Trophoblast cell (in vitro differentiated cells and primary cell): ENCODE results near the gene MLH1.

Experiments
- DNase-seq, 2 donors: peaks; one replicate each; pipeline ENCODE4 v3.0.0-alpha.2; 2016
- H2AFZ ChIP-seq: 2 replicates; pipeline ENCODE4 v1.6.1; 2013; ENCODE audit warnings: low read length, moderate library complexity, mild to moderate bottlenecking; ENCODE audit not compliant: insufficient read depth, poor library complexity
- H2AK5ac ChIP-seq: 2 replicates; pipeline ENCODE4 v1.6.1; 2013; ENCODE audit warnings: mild to moderate bottlenecking, low read length
- H2BK120ac ChIP-seq: 2 replicates; pipeline ENCODE4 v1.6.1; 2013; ENCODE audit warnings: low read length, mild to moderate bottlenecking, moderate library complexity; ENCODE audit not compliant: insufficient read depth, poor library complexity
- H2BK12ac ChIP-seq: 2 replicates; pipeline ENCODE4 v1.6.1; 2013; ENCODE audit warnings: mild to moderate bottlenecking, low read length, moderate library complexity
- H2BK5ac ChIP-seq: 2 replicates; pipeline ENCODE4 v1.6.1; 2013; ENCODE audit warnings: low read length, low read depth, moderate library complexity, mild to moderate bottlenecking; ENCODE audit not compliant: poor library complexity
- H3K14ac ChIP-seq: 2 replicates; pipeline ENCODE4 v1.6.1; 2013; ENCODE audit warnings: mild to moderate bottlenecking, low read length
- H3K18ac ChIP-seq: 2 replicates; pipeline ENCODE4 v1.6.1; 2013; ENCODE audit warnings: mild to moderate bottlenecking, low read length
- H3K23ac ChIP-seq: 2 replicates; pipeline ENCODE4 v1.6.1; 2013; ENCODE audit warnings: low read length
- H3K27ac ChIP-seq: 2 replicates; pipeline ENCODE4 v1.5.1; 2013; ENCODE audit warnings: low read depth, mild to moderate bottlenecking, inconsistent platforms, low read length, moderate library complexity
- H3K27me3 ChIP-seq: 2 replicates; pipeline ENCODE4 v1.6.1; 2013; ENCODE audit warnings: inconsistent platforms, mild to moderate bottlenecking, low read length, moderate library complexity; ENCODE audit not compliant: insufficient read depth
- H3K36me3 ChIP-seq, 2 experiments: 1 replicate in 1 of 2; 2 replicates in 1 of 2; pipeline ENCODE4 v1.6.1; 2013; ENCODE audit warnings: low read length in 2 of 2, mild to moderate bottlenecking in 2 of 2, moderate library complexity in 1 of 2; ENCODE audit not compliant: insufficient read depth in 2 of 2, control insufficient read depth in 1 of 2
- H3K4ac ChIP-seq: 2 replicates; pipeline ENCODE4 v1.6.1; 2013; ENCODE audit warnings: low read depth, mild to moderate bottlenecking, low read length, moderate library complexity
- H3K4me1 ChIP-seq, 2 experiments: 1 replicate in 1 of 2; 2 replicates in 1 of 2; pipeline ENCODE4 v1.6.1; 2013; ENCODE audit warnings: low read length in 2 of 2, mild to moderate bottlenecking in 2 of 2, moderate library complexity in 1 of 2; ENCODE audit not compliant: insufficient read depth in 2 of 2, control insufficient read depth in 1 of 2
- H3K4me2 ChIP-seq: 2 replicates; pipeline ENCODE4 v1.6.1; 2013; ENCODE audit warnings: inconsistent platforms, mild to moderate bottlenecking, low read length, moderate library complexity
- H3K4me3 ChIP-seq: 2 replicates; pipeline ENCODE4 v1.5.1; 2013; ENCODE audit warnings: mild to moderate bottlenecking, low read depth, low read length, inconsistent platforms
- H3K79me1 ChIP-seq: one replicate; pipeline ENCODE4 v1.6.1; 2013; ENCODE audit warnings: low read length
- H3K79me2 ChIP-seq: 2 replicates; pipeline ENCODE4 v1.6.1; 2013; ENCODE audit warnings: low read length, mild to moderate bottlenecking; ENCODE audit not compliant: control insufficient read depth, insufficient read depth, poor library complexity
- H3K9ac ChIP-seq: 2 replicates; pipeline ENCODE4 v1.6.1; 2013; ENCODE audit warnings: mild to moderate bottlenecking, low read length
- H3K9me3 ChIP-seq: 2 replicates; pipeline ENCODE4 v1.6.1; 2013; ENCODE audit warnings: low read depth, mild to moderate bottlenecking, control low read depth, inconsistent platforms, low read length; ENCODE audit not compliant: insufficient read depth
- H4K12ac ChIP-seq: 2 replicates; pipeline ENCODE4 v1.6.1; 2013; ENCODE audit warnings: low read depth, mild to moderate bottlenecking, low read length, moderate library complexity
- H4K8ac ChIP-seq: 2 replicates; pipeline ENCODE4 v1.6.1; 2013; ENCODE audit warnings: low read depth, mild to moderate bottlenecking, low read length, moderate library complexity
- H4K91ac ChIP-seq: one replicate; pipeline ENCODE4 v1.6.1; 2013; ENCODE audit warnings: low read depth, mild to moderate bottlenecking, low read length, moderate library complexity
- WGBS: extraction: QIAGEN DNeasy Blood & Tissue Kit; methylation state at CpG from one replicate; pipeline ENCODE4 v1.1.7; 2013; ENCODE audit warnings: missing lambda C conversion rate; ENCODE audit not compliant: insufficient read length, insufficient coverage; ENCODE audit errors: extremely low coverage; 5-methylcytosine and 5-hydroxymethylcytosine counted together

MLH1 gene

DNA sequence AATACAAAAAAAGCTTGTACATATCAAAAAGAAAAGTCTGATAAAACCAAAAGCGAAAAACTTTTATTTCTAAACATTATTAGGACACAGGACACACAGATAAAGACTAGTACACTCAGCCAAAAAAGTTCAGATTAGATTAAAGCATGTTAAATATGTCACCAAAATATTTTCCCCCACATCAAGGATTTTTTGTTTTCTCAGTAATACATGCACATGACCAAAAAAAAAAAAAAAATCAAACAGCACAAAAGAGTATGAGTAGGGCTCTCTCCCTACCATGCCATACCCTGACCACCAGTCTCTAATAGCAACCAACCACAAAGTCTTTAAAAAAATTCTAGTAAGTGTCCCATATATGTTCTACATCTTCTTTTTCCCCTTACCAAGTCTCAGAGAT is 103.7 kb downstream of the MLH1 start:
- no peak overlapping the region for H2BK120ac ChIP-seq
- H2BK5ac ChIP-seq: no peak overlapping the region
- no CpG with 5 or more reads among the region's 1 CpG for WGBS
- no peak for DNase-seq
- H4K12ac ChIP-seq: no peak overlapping the region
- H2BK12ac ChIP-seq: no peak overlapping the region
- no peak overlapping the region for H4K91ac ChIP-seq
- no peak overlapping the region for H3K4ac ChIP-seq
- no peak overlapping the region for H2AK5ac ChIP-seq
- no peak overlapping the region for H3K18ac ChIP-seq
- H3K27me3 ChIP-seq: no peaks in the 10 kb centered on the region
- no peaks in the 10 kb centered on the region for H3K4me1 ChIP-seq
- H3K9me3 ChIP-seq: no peaks in the 10 kb centered on the region
- H3K27ac ChIP-seq: no peak overlapping the region
- H3K4me2 ChIP-seq: no peak overlapping the region
- H3K79me1 ChIP-seq: no peaks in the 10 kb centered on the region
- H3K36me3 ChIP-seq: peaks cover 0 to 3% of the 10 kb centered on the region in 2 experiments
- no peak overlapping the region for H4K8ac ChIP-seq
- no peak overlapping the region for H3K4me3 ChIP-seq
- no peak overlapping the region for H3K23ac ChIP-seq
- no peak overlapping the region for H3K14ac ChIP-seq
- no peak overlapping the region for H2AFZ ChIP-seq
- no peak overlapping the region for H3K9ac ChIP-seq
- no peaks in the 10 kb centered on the region for H3K79me2 ChIP-seq

- no peak overlapping the region for H3K18ac ChIP-seq
- H3K79me2 ChIP-seq: no peaks in the 10 kb centered on the region
- H3K27ac ChIP-seq: no peak overlapping the region
- H2AK5ac ChIP-seq: no peak overlapping the region
- H3K4me3 ChIP-seq: no peak overlapping the region
- H4K12ac ChIP-seq: no peak overlapping the region
- no peaks in the 10 kb centered on the region for H3K4me1 ChIP-seq
- no peaks in the 10 kb centered on the region for H3K27me3 ChIP-seq
- no peak overlapping the region for H2BK12ac ChIP-seq
- no peak overlapping the region for H4K91ac ChIP-seq
- no peak overlapping the region for H3K9ac ChIP-seq
- no peak overlapping the region for H3K14ac ChIP-seq
- H4K8ac ChIP-seq: no peak overlapping the region
- no peak overlapping the region for H3K23ac ChIP-seq
- no peak for DNase-seq
- no peak overlapping the region for H2BK120ac ChIP-seq
- no peak overlapping the region for H2AFZ ChIP-seq
- no peak overlapping the region for H3K4ac ChIP-seq
- no peak overlapping the region for H3K4me2 ChIP-seq
- no peaks in the 10 kb centered on the region for H3K9me3 ChIP-seq
- H3K79me1 ChIP-seq: no peaks in the 10 kb centered on the region
- H2BK5ac ChIP-seq: no peak overlapping the region
- H3K36me3 ChIP-seq: peaks cover 0 to 3% of the 10 kb centered on the region in 2 experiments
Measured at GRCh38 chr3:37097776-37098175, 104.5 kb downstream of the MLH1 start.

DNA sequence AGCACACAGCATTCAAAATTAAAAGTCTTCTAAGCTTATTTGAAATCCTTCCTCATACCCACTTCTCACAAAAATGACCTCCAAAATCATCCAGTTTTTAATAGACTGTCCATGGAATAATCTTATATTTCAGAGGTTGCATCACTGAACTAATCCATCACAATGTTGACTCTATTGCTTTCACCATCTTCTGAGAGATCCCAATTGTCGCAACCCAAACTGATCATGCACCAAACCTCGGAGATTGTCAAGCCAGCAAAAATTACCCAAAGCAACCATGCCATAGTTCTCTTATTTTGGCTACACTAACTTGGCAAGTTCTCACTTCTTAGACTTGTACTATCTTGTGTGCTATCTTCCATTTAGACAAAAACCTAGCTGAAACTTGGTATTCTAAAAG is 105.6 kb downstream of the MLH1 start:
- Histone ChIP-seq H3K14ac (no peak overlapping the region), H3K4me1 (no peaks in the 10 kb centered on the region), H2AK5ac (no peak overlapping the region), H3K9me3 (no peaks in the 10 kb centered on the region), H2BK12ac (no peak overlapping the region), H3K27me3 (no peaks in the 10 kb centered on the region), H3K18ac (no peak overlapping the region), H3K4me3 (no peak overlapping the region), H2BK5ac (no peak overlapping the region), H3K36me3 (peaks cover 0 to 3% of the 10 kb centered on the region in 2 experiments), H3K79me2 (no peaks in the 10 kb centered on the region), H3K23ac (no peak overlapping the region), H3K79me1 (no peaks in the 10 kb centered on the region), H4K8ac (no peak overlapping the region), H3K4ac (no peak overlapping the region), H2BK120ac (no peak overlapping the region), H3K4me2 (no peak overlapping the region), H4K12ac (no peak overlapping the region), H3K9ac (no peak overlapping the region), H2AFZ (no peak overlapping the region), H4K91ac (no peak overlapping the region), H3K27ac (no peak overlapping the region)
- no CpG with 5 or more reads among the region's 2 CpGs for WGBS
- DNase-seq: no peak

- Histone ChIP-seq H3K23ac (no peak overlapping the region), H3K4me2 (no peak overlapping the region)
Measured at GRCh38 chr3:37099469-37099868, 106.2 kb downstream of the MLH1 start.

More at GRCh38 chr3:37099469-37099868, 106.2 kb downstream of the MLH1 start:
- Histone ChIP-seq H3K4ac (no peak overlapping the region), H2BK12ac (no peak overlapping the region), H2AK5ac (no peak overlapping the region), H3K79me1 (no peaks in the 10 kb centered on the region), H2BK5ac (no peak overlapping the region), H3K79me2 (no peaks in the 10 kb centered on the region), H3K27me3 (no peaks in the 10 kb centered on the region), H4K12ac (no peak overlapping the region), H3K18ac (no peak overlapping the region), H2BK120ac (no peak overlapping the region), H3K9me3 (no peaks in the 10 kb centered on the region), H3K27ac (no peak overlapping the region), H3K4me3 (no peak overlapping the region), H4K8ac (no peak overlapping the region), H3K4me1 (no peaks in the 10 kb centered on the region), H3K36me3 (peaks cover 0 to 3% of the 10 kb centered on the region in 2 experiments), H2AFZ (no peak overlapping the region), H3K9ac (no peak overlapping the region), H4K91ac (no peak overlapping the region), H3K14ac (no peak overlapping the region)
- no peak for DNase-seq
